DMS53 treated with DMSO at 0.1 percent for 48 hours (cell line): ENCODE measurements around the gene CHD6.

Experiments
- DNase-seq: peaks from one replicate; lab custom pipeline; 2025; ENCODE audit not compliant: unreplicated experiment; lab: John Stamatoyannopoulos, UW

Gene CHD6

GRCh38 chr20:41406896-41407444, 211.2 kb downstream of the CHD6 start:
- no peak for DNase-seq

- no peak for DNase-seq
Observed at GRCh38 chr20:41406353-41406752, 211.8 kb downstream of the CHD6 start.

- no peak for DNase-seq
Observed at GRCh38 chr20:41405436-41405835, 212.7 kb downstream of the CHD6 start.

- no peak for DNase-seq
Observed at GRCh38 chr20:41403604-41404003, 214.6 kb downstream of the CHD6 start.

GRCh38 chr20:41398408-41398807, 219.8 kb downstream of the CHD6 start:
- DNase-seq, result no peak

GRCh38 chr20:41395667-41396664, 222.2 kb downstream of the CHD6 start:
- no peak for DNase-seq

GRCh38 chr20:41394931-41395666, 223.1 kb downstream of the CHD6 start:
- no peak for DNase-seq

- DNase-seq, result no peak
Observed at GRCh38 chr20:41394081-41394480, 224.1 kb downstream of the CHD6 start.

- DNase-seq, result no peak
Observed at GRCh38 chr20:41393705-41394066, 224.5 kb downstream of the CHD6 start.

- no peak for DNase-seq
Observed at GRCh38 chr20:41392871-41393704, 225.1 kb downstream of the CHD6 start.

- no peak for DNase-seq
Observed at GRCh38 chr20:41392295-41392694, 225.9 kb downstream of the CHD6 start.

- DNase-seq, result no peak
Observed at GRCh38 chr20:41391587-41392001, 226.6 kb downstream of the CHD6 start.

- no peak for DNase-seq
Observed at GRCh38 chr20:41390889-41391288, 227.3 kb downstream of the CHD6 start.

GRCh38 chr20:41387444-41387851, 230.7 kb downstream of the CHD6 start:
- no peak for DNase-seq

- DNase-seq, result no peak
Observed at GRCh38 chr20:41386502-41387427, 231.4 kb downstream of the CHD6 start.

- DNase-seq, result no peak
Observed at GRCh38 chr20:41382791-41383305, 235.3 kb downstream of the CHD6 start.

- no peak for DNase-seq
Observed at GRCh38 chr20:41380551-41381193, 237.5 kb downstream of the CHD6 start.

GRCh38 chr20:41379551-41379950, 238.6 kb downstream of the CHD6 start:
- DNase-seq, result no peak

GRCh38 chr20:41377275-41377674, 240.9 kb downstream of the CHD6 start:
- DNase-seq, result no peak
